Heart right ventricle (tissue), 16 donors: ENCODE data around the gene CARS2. TPM values are rescaled to one million over a fixed set of nuclear protein-coding genes. Genes with fewer than 3 reads are reported as not detected.
A peak's percentile ranks its signal among the peaks of the same experiment; 100 is the strongest.

Source experiments
- ATAC-seq, 8 donors: fragments of 200-7000 bp; cut with Tn5 transposase; one replicate each; pipeline ENCODE4 v1.9.1; 2020; ENCODE audit warnings: mild to moderate bottlenecking in 8 of 8, moderate library complexity in 8 of 8, moderate number of reproducible peaks in 1 of 8
- DNase-seq, 2 donors: peaks; one replicate each; pipeline ENCODE4 v3.0.0-alpha.2; 2020
- H3K27ac ChIP-seq, 10 donors: fragments of 200-600 bp; sonication (generic) in 2 of 10; one replicate each; pipeline versions ENCODE4 v1.5.0 to v1.8.0; 2020 to 2022; ENCODE audit warnings: mild to moderate bottlenecking in 3 of 10
- H3K27me3 ChIP-seq, 7 donors: fragments of 200-600 bp; one replicate each; pipeline ENCODE4 v1.8.0; 2021 to 2022; ENCODE audit warnings: mild to moderate bottlenecking in 2 of 7
- H3K36me3 ChIP-seq, 9 donors: fragments of 200-600 bp; sonication (generic) in 1 of 9; one replicate each; pipeline versions ENCODE4 v1.5.0 to v1.8.0; 2020 to 2022; ENCODE audit warnings: mild to moderate bottlenecking in 2 of 9
- H3K4me1 ChIP-seq, 9 donors: fragments of 200-600 bp; sonication (generic) in 1 of 9; one replicate each; pipeline versions ENCODE4 v1.5.0 to v1.8.0; 2020 to 2022; ENCODE audit warnings: mild to moderate bottlenecking in 4 of 9
- H3K4me3 ChIP-seq, 10 donors: fragments of 200-600 bp; sonication (generic) in 2 of 10; one replicate each; pipeline versions ENCODE4 v1.5.0 to v1.8.0; 2020 to 2022; ENCODE audit warnings: mild to moderate bottlenecking in 7 of 10, moderate library complexity in 2 of 10
- H3K9me3 ChIP-seq, 11 donors: fragments of 200-600 bp in 10 of 11; sonication (generic) in 2 of 11; one replicate each; pipeline versions ENCODE4 v1.5.0 to v1.8.0; 2013 to 2022; ENCODE audit warnings: mild to moderate bottlenecking in 2 of 11, control low read depth in 1 of 11, moderate library complexity in 1 of 11
- WGBS, 2 donors: extraction: QIAGEN DNeasy Blood & Tissue Kit; methylation state at CpG; one replicate each; pipeline ENCODE4 v1.1.7; 2013; ENCODE audit warnings: inconsistent platforms in 1 of 2; 5-methylcytosine and 5-hydroxymethylcytosine counted together
- intact Hi-C, 10 donors: fragments of 100-400 bp; cut with DNase I; formaldehyde crosslinking; loops; one replicate each; pipeline versions ENCODE4 v1.11.1 to v1.14.2; 2022
- polyA plus RNA-seq, 2 donors: library from polyadenylated mRNA; stranded (reverse); fragments of 200-250 nt; gene quantifications; one replicate each; pipeline ENCODE4 v1.2.3, GENCODE V29; 2013
- total RNA-seq, 10 donors: library from RNA; stranded (reverse); fragmentation: NEBNext Ultra II Directional in 3 of 10; extraction: Animal tissue kit (Norgen Biotek cat#: 25700) in 3 of 10; gene quantifications; one replicate each; pipeline versions ENCODE4 v1.2.1 to v1.2.4, GENCODE V29; 2021 to 2023
- TF ChIP-seq, protein P1 (sequence below), 9 donors: fragments of 200-600 bp; sonication (generic) in 2 of 9; IDR thresholded peaks; one replicate each; pipeline versions ENCODE4 v1.5.0 to v1.8.0; 2021 to 2022; ENCODE audit warnings: antibody characterized with exemption in 9 of 9, mild to moderate bottlenecking in 5 of 9, moderate library complexity in 1 of 9
- donor health status: Arrhythmogenic right ventricular cardiomyopathy.
- donor health status: ischemic (EF 13 %, LVEDD 7.1; RV severe dilation, severe dysfunction).
- donor health status: healthy with polysubstance abuse.
- donor health status: DM: no; HTN: yes; CAD: no.
- donor health status: DM: no; HTN: no; CAD: no.
- donor health status: ischemic (EF 25% LVEDD 6.9; RV normal size, moderate dysfunction).
- donor health status: ischemic (EF 25% LVEDD 5.7; RV mildly dilated, moderate dysfunction).
- donor health status: healthy.
- donor health status: DM: yes; HTN: yes; CAD: no.
- donor health status: Ischemic cardiomyopathy.
- donor health status: ischemic (EF 35%, LVEDD 5.7; RV mildly dilated, moderate dysfunction).
- donor health status: nonischemic (EF 11% LVEDD 7.7; RV severe dilation, severe dysfunction).
- donor health status: DM: yes; HTN: yes; CAD: no.
- donor health status: PGD.
- donor health status: ischemic (EF 29% LVEDD 5.4; RV normal size, mild dysfunction).
- donor health status: nonischemic (EF 23%, LVEDD 6.1; RV moderate dilation, normal function).

The CARS2 gene
- total and polyA plus RNA-seq, 12 donors = 35.2 to 103 (median 44.0) TPM

DNA sequence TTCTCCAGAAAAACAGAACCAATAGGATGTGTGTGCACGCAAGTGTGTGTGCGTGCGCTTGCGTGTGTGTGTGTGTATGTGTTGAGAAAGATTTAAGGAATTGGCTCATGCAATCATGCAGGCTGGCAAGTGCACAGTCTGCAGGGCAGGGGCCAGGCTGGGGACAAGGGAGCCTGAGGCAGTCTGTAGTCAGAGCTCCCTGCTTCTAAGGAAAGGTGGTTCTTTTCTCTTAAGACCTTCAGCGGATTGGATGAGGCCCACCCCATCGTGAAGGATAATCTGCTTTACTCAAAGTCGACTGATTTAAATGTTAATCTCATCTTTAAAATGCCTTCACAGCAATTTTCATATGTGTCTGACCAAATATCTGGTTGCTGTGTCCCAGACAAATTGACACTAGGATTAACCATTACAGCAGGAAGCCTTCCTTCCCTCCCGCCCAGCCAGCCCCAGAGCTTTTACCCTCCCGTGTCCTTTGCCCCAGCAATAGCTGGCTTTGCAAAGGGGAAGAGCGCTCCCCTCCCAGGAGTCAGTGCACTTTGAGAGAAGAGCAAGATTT is 105.6 kb downstream of the CARS2 start:
- no peak overlapping the region for H3K27ac ChIP-seq
- TF ChIP-seq, protein P1, sequence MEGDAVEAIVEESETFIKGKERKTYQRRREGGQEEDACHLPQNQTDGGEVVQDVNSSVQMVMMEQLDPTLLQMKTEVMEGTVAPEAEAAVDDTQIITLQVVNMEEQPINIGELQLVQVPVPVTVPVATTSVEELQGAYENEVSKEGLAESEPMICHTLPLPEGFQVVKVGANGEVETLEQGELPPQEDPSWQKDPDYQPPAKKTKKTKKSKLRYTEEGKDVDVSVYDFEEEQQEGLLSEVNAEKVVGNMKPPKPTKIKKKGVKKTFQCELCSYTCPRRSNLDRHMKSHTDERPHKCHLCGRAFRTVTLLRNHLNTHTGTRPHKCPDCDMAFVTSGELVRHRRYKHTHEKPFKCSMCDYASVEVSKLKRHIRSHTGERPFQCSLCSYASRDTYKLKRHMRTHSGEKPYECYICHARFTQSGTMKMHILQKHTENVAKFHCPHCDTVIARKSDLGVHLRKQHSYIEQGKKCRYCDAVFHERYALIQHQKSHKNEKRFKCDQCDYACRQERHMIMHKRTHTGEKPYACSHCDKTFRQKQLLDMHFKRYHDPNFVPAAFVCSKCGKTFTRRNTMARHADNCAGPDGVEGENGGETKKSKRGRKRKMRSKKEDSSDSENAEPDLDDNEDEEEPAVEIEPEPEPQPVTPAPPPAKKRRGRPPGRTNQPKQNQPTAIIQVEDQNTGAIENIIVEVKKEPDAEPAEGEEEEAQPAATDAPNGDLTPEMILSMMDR (IDR thresholded peaks at IDR 0.05) = no peak
- H3K4me3 ChIP-seq = no peak overlapping the region
- intact Hi-C loops = no loop called here
- WGBS, 2 donors = 80 to 86% methylated on average over 10 of the region's 10 CpGs
- H3K9me3 ChIP-seq = no peaks in the 10 kb centered on the region
- DNase-seq (no peak), ATAC-seq (no peak)
- H3K36me3 ChIP-seq = no peaks in the 10 kb centered on the region
- H3K27me3 ChIP-seq = no peaks in the 10 kb centered on the region
- no peaks in the 10 kb centered on the region for H3K4me1 ChIP-seq

DNA sequence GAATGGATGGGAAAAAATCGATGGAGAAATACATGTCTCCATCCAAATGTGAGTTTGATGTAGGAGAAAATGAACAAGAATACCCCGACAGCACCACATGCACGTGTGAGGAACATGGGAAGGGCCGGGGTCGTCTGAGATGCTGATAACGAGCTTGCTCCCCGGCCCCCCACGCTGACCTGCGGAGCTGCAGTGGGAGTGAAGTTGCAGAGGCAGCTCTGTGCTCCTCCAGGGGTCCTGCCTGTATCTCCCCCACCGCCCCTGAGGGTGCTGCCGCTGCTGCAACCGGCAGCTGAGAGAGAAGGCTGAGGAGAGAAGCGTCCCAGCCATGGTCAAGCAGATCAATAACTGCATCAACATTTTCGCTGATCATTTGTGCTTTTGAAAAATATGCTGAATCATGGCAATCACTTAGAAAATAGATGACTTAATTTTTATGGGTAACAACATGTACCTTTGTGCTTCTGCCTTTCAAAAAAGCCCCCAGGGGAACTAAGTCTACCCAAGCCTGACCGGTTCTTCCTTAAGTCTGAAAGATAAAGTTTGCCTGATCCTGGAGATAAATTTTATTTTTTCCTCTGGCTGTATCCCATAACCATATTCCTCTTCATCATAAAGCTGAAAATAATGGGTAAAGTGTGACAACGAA is 108.8 kb downstream of the CARS2 start:
- intact Hi-C loops = loop anchor here in 4 of 10 donors (5.0 to 10.0 kb wide), 5 partner anchors 88 to 458 kb away; no protein-coding TSS in a partner anchor
- H3K4me3 ChIP-seq = no peak overlapping the region

DNA sequence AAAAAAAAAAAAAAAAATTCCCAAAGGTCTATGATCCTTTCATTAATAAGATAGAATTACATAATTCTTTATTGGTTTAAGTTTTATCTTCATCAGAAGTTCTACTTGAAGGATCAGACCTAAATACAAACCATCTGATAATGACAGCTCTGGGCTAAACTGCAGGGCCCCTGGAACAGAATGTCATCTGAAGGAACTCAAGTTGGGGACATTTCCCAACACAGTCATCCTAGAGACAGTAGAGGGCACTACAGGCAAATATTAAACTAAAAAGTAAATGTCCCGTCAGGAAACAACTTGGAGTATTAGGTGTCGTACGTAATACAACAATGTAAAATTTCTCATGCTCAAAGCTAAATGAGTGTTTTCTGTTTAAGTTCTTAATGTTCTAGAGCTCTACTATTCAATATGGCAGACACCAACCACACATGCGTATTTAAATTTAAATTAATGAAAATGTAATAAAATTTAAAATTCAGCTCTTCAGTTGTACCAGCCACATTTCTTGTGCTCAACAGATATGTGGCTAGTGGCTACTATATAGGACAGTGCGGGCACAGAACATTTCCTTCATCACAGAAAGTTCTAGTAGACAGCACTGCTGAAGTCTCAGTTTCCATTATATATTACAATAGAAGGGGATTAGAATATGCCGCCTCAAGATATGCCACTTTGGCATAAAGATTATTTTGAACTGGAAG is 112.3 kb downstream of the CARS2 start:
- 43 to 47% methylated on average over 6 of the region's 6 CpGs for WGBS, 2 donors
- DNase-seq (no peak), ATAC-seq (peak; percentile 68 to 93 (median 86))
- TF ChIP-seq, protein P1 (IDR thresholded peaks at IDR 0.05) = peak; percentile 36 to 79 (median 68)
- Histone ChIP-seq H3K9me3 (no peaks in the 10 kb centered on the region), H3K36me3 (no peaks in the 10 kb centered on the region), H3K4me1 (no peaks in the 10 kb centered on the region), H3K4me3 (no peak overlapping the region), H3K27me3 (no peaks in the 10 kb centered on the region), H3K27ac (no peak overlapping the region)
- intact Hi-C loops = loop anchor here (1.0 to 10.0 kb wide), 7 partner anchors 91 to 461 kb away; no protein-coding TSS in a partner anchor

More for the DNA sequence above, 108.8 kb downstream of the CARS2 start:
- no peak for ATAC-seq
- H3K27ac ChIP-seq = no peak overlapping the region
- DNase-seq = no peak
- no peaks in the 10 kb centered on the region for H3K9me3 ChIP-seq
- WGBS, 2 donors = 68% methylated on average over 16 of the region's 16 CpGs
- H3K4me1 ChIP-seq = no peaks in the 10 kb centered on the region
- TF ChIP-seq, protein P1 (IDR thresholded peaks at IDR 0.05) = no peak
- no peaks in the 10 kb centered on the region for H3K27me3 ChIP-seq
- no peaks in the 10 kb centered on the region for H3K36me3 ChIP-seq

DNA sequence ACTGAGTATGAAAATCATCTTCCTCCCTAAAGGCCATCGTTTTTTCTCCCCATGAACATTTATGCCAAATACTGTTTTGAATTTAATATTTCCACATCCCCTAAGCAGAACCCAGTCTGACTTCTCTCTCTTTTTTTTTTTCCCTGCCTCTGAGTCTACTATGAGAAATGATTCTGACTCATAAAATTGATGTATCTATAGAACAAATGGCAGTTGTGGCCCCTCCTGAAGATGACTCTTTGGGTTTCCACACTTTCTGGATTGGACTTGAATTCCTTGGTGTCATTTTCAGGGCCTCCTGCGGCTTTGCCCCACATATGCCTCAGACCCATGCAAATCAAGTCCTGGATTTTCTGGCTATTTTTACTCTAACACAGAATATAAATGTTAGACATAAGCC is 113.3 kb downstream of the CARS2 start:
- Histone ChIP-seq H3K4me1 (no peaks in the 10 kb centered on the region), H3K4me3 (no peak overlapping the region), H3K36me3 (no peaks in the 10 kb centered on the region), H3K27ac (no peak overlapping the region), H3K9me3 (no peaks in the 10 kb centered on the region), H3K27me3 (no peaks in the 10 kb centered on the region)
- TF ChIP-seq, protein P1 (IDR thresholded peaks at IDR 0.05) = no peak
- WGBS, 2 donors = 80 to 82% methylated on average over 2 of the region's 2 CpGs
- ATAC-seq (no peak), DNase-seq (no peak)
- intact Hi-C loops = loop anchor here (1.0 to 10.0 kb wide), 7 partner anchors 92 to 462 kb away; no protein-coding TSS in a partner anchor

Other genes with a start within 250 kb of the CARS2 start
- gene RAB20, start 144.4 kb downstream of the CARS2 start, total RNA-seq = 10 to 100 TPM in 9 of 10 donors, 1 to 10 TPM in 1; 9.4 to 40.8 (median 12.5) TPM
- 10 to 100 TPM in 1 of 2 donors, 1 to 10 TPM in 1; 5.4 to 15.3 TPM for gene RAB20, start 144.4 kb downstream of the CARS2 start, polyA plus RNA-seq
- 10 to 100 TPM; 24.7 to 33.9 (median 27.8) TPM for gene NAXD, start 90.6 kb downstream of the CARS2 start, total RNA-seq
- gene NAXD, start 90.6 kb downstream of the CARS2 start, polyA plus RNA-seq = 10 to 100 TPM; 22.1 to 43.4 TPM
- 1 to 10 TPM; 4.1 to 9.3 (median 6.3) TPM for gene ING1, start 7.6 kb upstream of the CARS2 start, total RNA-seq
- 10 to 100 TPM in 1 of 2 donors, 1 to 10 TPM in 1; 5.4 to 15.6 TPM for gene ING1, start 7.6 kb upstream of the CARS2 start, polyA plus RNA-seq
- 10 to 100 TPM; 38.1 to 71.4 (median 49.0) TPM for gene ANKRD10, start 209.0 kb upstream of the CARS2 start, total RNA-seq
- 100 to 1,000 TPM in 1 of 2 donors, 10 to 100 TPM in 1; 32.4 to 127 TPM for gene ANKRD10, start 209.0 kb upstream of the CARS2 start, polyA plus RNA-seq